Activated CD8-positive, alpha-beta T cell treated with anti-CD3 and anti-CD28 coated beads for 36 hours (primary cell): ENCODE data around the gene ARSG. TPM values are rescaled to one million over a fixed set of nuclear protein-coding genes. Genes with fewer than 3 reads are reported as not detected.

Experiments
- ATAC-seq: fragments of 200-7000 bp; cut with Tn5 transposase; one replicate; pipeline ENCODE4 v1.10.0; 2021; ENCODE audit warnings: mild to moderate bottlenecking, moderate library complexity
- CTCF ChIA-PET: fragments of 350-600 bp; sonication (Branson Sonifier 250); formaldehyde crosslinking; loops from one replicate; lab custom pipeline; 2021; ENCODE audit warnings: antibody characterized with exemption; lab: Charles Lee
- POLR2A ChIA-PET: fragments of 350-600 bp; sonication (Branson Sonifier 250); formaldehyde crosslinking; loops from one replicate; lab custom pipeline; 2021; ENCODE audit warnings: antibody characterized with exemption; lab: Charles Lee
- DNase-seq: peaks from one replicate; pipeline ENCODE4 v3.0.0-alpha.2; 2020
- H3K27ac Mint-ChIP-seq: one replicate; pipeline ENCODE4 v1.8.0; 2021; ENCODE audit warnings: mild to moderate bottlenecking, mixed read lengths
- H3K27me3 Mint-ChIP-seq: one replicate; pipeline ENCODE4 v1.8.0; 2021; ENCODE audit warnings: mixed read lengths
- H3K36me3 Mint-ChIP-seq: one replicate; pipeline ENCODE4 v1.8.0; 2021; ENCODE audit warnings: low read depth, mixed read lengths
- H3K4me1 Mint-ChIP-seq: one replicate; pipeline ENCODE4 v1.8.0; 2021; ENCODE audit warnings: low read depth, mixed read lengths
- H3K4me3 Mint-ChIP-seq: one replicate; pipeline ENCODE4 v1.8.0; 2021; ENCODE audit warnings: mild to moderate bottlenecking, moderate library complexity, mixed read lengths
- H3K9me3 Mint-ChIP-seq: one replicate; pipeline ENCODE4 v1.8.0; 2021; ENCODE audit warnings: mixed read lengths
- intact Hi-C: fragments of 100-400 bp; cut with micrococcal nuclease; formaldehyde crosslinking; loops from one replicate; pipeline ENCODE4 v1.10.0; 2022
- total RNA-seq, 2 experiments: library from RNA; stranded (reverse); gene quantifications; one replicate each; pipeline ENCODE4 v1.2.3, GENCODE V29; 2021
- TF ChIP-seq, protein P1 (sequence below): fragments of 200-600 bp; IDR thresholded peaks from one replicate; pipeline ENCODE4 v1.8.0; 2022; ENCODE audit warnings: antibody characterized with exemption, mild to moderate bottlenecking

ARSG gene
- total RNA-seq, 2 experiments from 2014 or later = 7.2 to 8.4 TPM

DNA sequence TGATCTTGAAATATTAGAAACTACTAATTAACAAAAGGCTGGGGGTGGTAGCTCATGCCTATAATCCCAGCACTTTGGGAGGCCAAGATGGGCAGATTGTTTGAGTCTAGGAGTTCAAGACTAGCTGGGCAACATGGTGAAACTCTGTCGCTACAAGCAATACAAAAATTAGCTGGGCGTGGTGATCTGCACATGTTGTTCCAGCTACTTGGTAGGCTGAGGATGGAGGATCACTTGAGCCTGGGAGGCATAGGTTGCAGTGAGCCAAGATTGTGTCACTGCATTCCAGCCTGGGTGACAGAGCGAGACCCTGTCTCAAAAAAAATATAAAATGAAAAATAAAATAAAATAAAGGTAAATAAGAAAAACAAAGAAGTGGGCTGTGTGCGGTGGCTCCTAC is 66.6 kb downstream of the ARSG start:
- ChIA-PET CTCF (interaction anchor here (1.0 to 4.5 kb wide), 6 partner anchors 10 to 108 kb away, joined by 3 to 21 read pairs (median 4); no protein-coding TSS in a partner anchor), POLR2A (interaction anchor here (1.2 to 3.9 kb wide), 3 partner anchors 12 to 106 kb away, joined by 3 to 20 read pairs (median 13); partner anchors contain the start of genes ARSG and SLC16A6)
- intact Hi-C loops = loop anchor here (5.0 to 10.0 kb wide), 2 partner anchors 47 to 66 kb away; partner anchors contain the start of genes ARSG and SLC16A6
- Mint-ChIP-seq H3K4me3 (no peak overlapping the region), H3K27ac (no peak overlapping the region), H3K36me3 (peaks cover 15% of the 10 kb centered on the region), H3K9me3 (no peaks in the 10 kb centered on the region), H3K27me3 (no peaks in the 10 kb centered on the region), H3K4me1 (peaks cover 34% of the 10 kb centered on the region)
- TF ChIP-seq, protein P1, sequence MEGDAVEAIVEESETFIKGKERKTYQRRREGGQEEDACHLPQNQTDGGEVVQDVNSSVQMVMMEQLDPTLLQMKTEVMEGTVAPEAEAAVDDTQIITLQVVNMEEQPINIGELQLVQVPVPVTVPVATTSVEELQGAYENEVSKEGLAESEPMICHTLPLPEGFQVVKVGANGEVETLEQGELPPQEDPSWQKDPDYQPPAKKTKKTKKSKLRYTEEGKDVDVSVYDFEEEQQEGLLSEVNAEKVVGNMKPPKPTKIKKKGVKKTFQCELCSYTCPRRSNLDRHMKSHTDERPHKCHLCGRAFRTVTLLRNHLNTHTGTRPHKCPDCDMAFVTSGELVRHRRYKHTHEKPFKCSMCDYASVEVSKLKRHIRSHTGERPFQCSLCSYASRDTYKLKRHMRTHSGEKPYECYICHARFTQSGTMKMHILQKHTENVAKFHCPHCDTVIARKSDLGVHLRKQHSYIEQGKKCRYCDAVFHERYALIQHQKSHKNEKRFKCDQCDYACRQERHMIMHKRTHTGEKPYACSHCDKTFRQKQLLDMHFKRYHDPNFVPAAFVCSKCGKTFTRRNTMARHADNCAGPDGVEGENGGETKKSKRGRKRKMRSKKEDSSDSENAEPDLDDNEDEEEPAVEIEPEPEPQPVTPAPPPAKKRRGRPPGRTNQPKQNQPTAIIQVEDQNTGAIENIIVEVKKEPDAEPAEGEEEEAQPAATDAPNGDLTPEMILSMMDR = no peak
- DNase-seq (no peak), ATAC-seq (no peak)

DNA sequence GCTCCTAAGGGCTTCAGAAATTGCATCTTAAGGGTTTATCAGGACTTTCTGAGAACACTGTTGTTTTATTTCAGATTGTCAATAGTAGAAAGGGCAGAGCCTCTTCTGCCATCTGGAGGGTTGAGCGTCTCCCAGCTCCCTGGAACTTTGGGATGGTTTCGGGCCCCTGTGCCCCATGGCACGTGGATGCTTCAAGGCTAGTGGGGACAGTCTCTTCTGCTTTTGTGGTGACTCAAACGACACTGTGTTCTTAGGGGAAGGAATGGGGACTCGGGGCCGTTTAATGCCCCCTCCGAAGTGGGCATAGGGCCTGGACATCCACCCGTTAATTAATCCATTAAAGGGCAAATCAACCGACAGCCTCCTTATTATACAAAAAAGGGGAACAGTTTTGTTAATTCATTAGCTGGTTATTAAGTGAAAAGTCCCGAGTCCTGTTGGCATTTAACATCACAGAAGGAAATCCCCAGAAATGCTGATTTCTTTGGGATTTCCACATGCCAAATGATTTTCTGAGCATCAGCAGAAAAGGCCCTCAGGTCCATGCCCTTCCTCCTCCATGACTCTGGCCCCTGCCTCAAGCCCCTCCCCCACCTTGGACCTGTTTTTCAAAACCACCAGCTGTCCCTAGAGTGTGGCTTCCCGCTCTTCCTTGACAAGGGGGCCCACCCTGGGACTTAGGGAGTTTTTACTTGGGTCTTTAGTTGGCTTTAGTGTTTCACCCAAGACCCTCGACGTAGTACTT is 68.7 kb downstream of the ARSG start:
- ChIA-PET CTCF (interaction anchor here (1.5 kb wide), 1 partner anchor 68 kb away, joined by 3 read pairs; no protein-coding TSS in a partner anchor), POLR2A (interaction anchor here (0.7 to 1.5 kb wide), 3 partner anchors 22 to 68 kb away, joined by 3 read pairs; no protein-coding TSS in a partner anchor)
- intact Hi-C loops = loop anchor here (5.0 to 10.0 kb wide), 2 partner anchors 45 to 68 kb away; partner anchors contain the start of genes ARSG and SLC16A6

DNA sequence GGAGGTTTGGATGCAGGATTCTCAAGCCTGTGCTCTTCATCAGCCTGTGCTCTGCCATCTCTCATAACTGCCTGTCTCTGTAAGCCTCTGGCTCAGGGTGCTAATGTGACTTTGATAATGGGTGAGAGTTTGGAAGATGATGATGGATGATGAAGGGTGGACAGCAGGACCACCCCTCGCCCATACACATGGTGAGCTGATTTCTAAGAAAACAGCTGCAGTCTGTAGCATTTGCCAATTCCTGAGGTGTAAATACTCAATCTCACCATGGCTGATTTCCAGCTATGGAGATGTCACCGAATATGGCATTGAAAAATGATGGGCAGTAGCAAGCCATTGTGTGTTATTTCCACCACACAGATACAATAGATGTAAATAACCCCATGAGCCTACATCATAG is 74.2 kb downstream of the ARSG start:
- H3K27me3 Mint-ChIP-seq = no peaks in the 10 kb centered on the region
- DNase-seq (no peak), ATAC-seq (no peak)
- H3K4me1 Mint-ChIP-seq = no peaks in the 10 kb centered on the region
- peaks cover 2% of the 10 kb centered on the region for H3K36me3 Mint-ChIP-seq
- H3K27ac Mint-ChIP-seq = no peak overlapping the region
- H3K9me3 Mint-ChIP-seq = no peaks in the 10 kb centered on the region
- no peak overlapping the region for H3K4me3 Mint-ChIP-seq
- ChIA-PET POLR2A (interaction anchor here (0.8 kb wide), 1 partner anchor 14 kb away, joined by 4 read pairs; no protein-coding TSS in a partner anchor), CTCF (no interaction called here)
- TF ChIP-seq, protein P1 = no peak
- intact Hi-C loops = no loop called here

More for the DNA sequence above, 68.7 kb downstream of the ARSG start:
- TF ChIP-seq, protein P1 = no peak
- no peak overlapping the region for H3K27ac Mint-ChIP-seq
- ATAC-seq (no peak), DNase-seq (no peak)
- H3K36me3 Mint-ChIP-seq = peaks cover 17% of the 10 kb centered on the region
- no peaks in the 10 kb centered on the region for H3K27me3 Mint-ChIP-seq
- H3K9me3 Mint-ChIP-seq = no peaks in the 10 kb centered on the region
- H3K4me1 Mint-ChIP-seq = peaks cover 23% of the 10 kb centered on the region
- no peak overlapping the region for H3K4me3 Mint-ChIP-seq

DNA sequence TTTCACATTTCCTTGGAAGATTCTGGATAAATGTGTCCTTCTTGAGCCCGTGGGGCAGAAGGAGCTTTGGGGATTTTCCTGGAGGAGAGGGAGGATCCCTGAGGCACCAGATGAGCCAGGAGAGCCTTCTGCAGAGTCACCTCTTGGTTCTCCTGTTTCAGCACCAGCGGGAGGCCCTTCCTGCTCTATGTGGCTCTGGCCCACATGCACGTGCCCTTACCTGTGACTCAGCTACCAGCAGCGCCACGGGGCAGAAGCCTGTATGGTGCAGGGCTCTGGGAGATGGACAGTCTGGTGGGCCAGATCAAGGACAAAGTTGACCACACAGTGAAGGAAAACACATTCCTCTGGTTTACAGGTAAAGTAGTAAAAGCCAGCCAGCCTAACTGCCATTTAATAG is 77.1 kb downstream of the ARSG start:
- ATAC-seq = no peak
- CTCF ChIA-PET = interaction anchor here (0.6 kb wide), 2 partner anchors 16 to 95 kb away, joined by 3 read pairs; no protein-coding TSS in a partner anchor
- TF ChIP-seq, protein P1 = no peak
- H3K27me3 Mint-ChIP-seq = no peaks in the 10 kb centered on the region
- H3K4me1 Mint-ChIP-seq = no peaks in the 10 kb centered on the region
- POLR2A ChIA-PET = interaction anchor here (1.0 to 1.2 kb wide), 2 partner anchors 14 to 79 kb away, joined by 3 read pairs; no protein-coding TSS in a partner anchor
- no peaks in the 10 kb centered on the region for H3K9me3 Mint-ChIP-seq
- peaks cover 2% of the 10 kb centered on the region for H3K36me3 Mint-ChIP-seq
- H3K27ac Mint-ChIP-seq = no peak overlapping the region
- no peak overlapping the region for H3K4me3 Mint-ChIP-seq
- DNase-seq = no peak
- intact Hi-C loops = no loop called here
